GM10266 (cell line): Measurements from ENCODE around the gene BICD2.

Experiments used
- DNase-seq: peaks from one replicate; pipeline ENCODE4 v3.0.0; 2012; ENCODE audit errors: extremely low spot score
- TF ChIP-seq, protein P1 (sequence below): IDR thresholded peaks from 2 replicates; pipeline ENCODE4 v1.5.1; 2012; ENCODE audit warnings: mild to moderate bottlenecking, low read depth; ENCODE audit not compliant: control insufficient read depth, insufficient read depth; ENCODE audit errors: missing control alignments

Gene BICD2

DNA sequence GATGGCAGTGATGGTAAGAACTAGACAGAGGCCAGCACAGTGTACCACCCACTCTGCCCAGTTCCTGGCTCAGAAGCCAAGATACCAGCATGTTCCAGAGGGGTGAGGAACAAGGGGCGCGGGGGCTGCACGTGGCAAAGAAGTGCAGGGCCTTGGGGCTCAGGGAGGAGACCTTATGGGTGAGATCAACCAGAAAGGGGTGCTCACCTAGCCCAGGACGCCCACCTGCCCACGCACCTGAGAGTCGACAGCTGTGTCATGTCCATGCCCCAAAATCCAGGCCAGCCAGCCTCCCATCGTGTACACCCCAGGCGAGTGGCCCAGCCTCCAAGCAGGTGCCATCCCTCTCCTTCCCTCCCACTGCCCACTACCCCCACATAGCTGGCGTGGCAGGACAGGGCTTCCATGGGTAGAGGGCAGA lies 34.9 kb downstream of the BICD2 start:
- no peak for DNase-seq
- TF ChIP-seq, protein P1, sequence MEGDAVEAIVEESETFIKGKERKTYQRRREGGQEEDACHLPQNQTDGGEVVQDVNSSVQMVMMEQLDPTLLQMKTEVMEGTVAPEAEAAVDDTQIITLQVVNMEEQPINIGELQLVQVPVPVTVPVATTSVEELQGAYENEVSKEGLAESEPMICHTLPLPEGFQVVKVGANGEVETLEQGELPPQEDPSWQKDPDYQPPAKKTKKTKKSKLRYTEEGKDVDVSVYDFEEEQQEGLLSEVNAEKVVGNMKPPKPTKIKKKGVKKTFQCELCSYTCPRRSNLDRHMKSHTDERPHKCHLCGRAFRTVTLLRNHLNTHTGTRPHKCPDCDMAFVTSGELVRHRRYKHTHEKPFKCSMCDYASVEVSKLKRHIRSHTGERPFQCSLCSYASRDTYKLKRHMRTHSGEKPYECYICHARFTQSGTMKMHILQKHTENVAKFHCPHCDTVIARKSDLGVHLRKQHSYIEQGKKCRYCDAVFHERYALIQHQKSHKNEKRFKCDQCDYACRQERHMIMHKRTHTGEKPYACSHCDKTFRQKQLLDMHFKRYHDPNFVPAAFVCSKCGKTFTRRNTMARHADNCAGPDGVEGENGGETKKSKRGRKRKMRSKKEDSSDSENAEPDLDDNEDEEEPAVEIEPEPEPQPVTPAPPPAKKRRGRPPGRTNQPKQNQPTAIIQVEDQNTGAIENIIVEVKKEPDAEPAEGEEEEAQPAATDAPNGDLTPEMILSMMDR: no peak

DNA sequence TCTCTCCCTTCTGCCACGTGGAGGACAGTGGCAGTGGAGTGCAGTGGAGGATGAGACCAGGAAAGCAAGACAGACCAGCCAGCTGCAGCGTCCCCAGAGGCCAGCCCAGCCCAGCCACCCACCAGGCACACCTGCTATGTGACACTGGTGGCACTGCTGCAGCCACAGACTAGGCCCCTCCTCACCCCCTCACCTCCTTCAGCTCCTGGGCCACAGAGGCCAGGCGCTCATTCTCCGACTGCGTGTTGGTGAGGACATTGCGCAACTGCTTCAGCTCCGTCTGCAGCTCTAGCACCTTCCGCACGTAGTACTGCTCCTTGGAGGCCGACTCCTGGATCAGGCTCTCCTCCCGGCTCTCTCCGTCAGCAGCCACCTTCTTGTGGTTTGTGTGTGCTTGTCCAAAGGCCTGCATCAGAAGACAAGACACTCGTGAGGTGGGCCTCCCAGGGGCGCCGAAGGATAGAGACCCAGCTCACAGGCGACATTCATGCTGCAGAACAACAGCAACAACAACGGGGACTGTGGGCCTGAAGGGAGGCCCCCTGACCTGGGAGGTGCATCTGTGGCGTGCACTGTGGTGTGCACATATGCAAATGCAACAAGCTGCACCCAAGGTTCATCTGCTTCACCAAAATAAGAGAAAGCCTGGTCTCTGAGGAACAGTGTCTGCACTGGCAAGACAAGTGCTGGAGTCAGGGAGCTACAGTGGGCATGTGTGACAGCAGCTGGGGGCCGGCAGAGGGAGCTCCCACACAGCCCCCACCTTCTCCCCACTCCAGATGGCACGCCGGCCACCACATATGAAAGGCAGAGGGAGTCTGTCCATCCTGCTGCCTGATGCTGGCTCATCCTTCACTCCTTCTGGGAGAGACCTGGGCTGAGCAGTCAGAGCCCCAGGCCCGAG lies 35.5 kb downstream of the BICD2 start:
- TF ChIP-seq, protein P1: peak; percentile 63
- peak; percentile 69 for DNase-seq

DNA sequence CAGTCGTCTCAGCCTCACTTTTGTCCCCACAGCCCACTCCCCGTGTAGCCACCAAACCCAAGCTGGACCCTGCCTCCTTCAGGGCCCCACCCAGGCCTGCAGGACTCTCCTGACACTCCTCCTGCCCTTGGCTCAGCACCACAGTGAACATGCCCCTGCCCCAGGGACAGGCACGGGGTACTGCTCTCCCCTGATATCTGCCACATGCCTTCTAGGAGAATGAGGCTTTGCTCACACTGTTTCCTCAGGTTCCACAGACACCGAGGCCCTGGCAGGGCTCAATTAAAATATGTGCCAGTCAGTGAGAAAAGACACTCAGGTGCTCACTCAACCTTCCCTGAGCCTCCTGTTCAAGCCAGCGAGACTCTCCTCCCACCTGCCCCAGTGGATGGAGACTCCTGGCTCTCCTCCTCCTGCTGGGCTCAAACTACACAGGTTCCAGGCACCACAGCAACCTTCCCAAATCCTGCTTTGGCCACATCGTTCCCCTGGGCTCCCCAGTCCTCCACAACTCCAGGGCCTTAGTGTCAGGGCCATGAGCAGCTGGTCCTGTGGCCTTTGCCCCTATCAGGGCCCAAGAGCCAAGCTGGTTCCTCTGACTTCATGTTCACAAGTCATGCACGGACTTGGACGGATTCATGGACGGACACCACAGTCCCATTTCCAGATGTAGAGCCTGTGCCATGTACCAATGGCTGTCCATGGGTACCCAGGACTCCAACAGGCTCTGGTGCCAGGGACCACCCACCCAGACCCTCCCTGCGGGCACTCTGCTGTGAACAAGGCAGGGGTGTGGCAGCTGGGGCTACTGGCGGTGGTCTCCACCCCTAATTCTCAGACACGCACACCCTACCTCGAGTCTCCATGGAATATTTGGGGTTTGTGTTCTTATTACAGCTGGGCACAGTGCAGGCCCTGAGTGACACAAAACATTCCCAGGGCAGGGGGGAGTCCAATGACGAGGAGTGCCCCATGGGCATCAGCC lies 36.6 kb downstream of the BICD2 start:
- no peak for DNase-seq
- TF ChIP-seq, protein P1: no peak

DNA sequence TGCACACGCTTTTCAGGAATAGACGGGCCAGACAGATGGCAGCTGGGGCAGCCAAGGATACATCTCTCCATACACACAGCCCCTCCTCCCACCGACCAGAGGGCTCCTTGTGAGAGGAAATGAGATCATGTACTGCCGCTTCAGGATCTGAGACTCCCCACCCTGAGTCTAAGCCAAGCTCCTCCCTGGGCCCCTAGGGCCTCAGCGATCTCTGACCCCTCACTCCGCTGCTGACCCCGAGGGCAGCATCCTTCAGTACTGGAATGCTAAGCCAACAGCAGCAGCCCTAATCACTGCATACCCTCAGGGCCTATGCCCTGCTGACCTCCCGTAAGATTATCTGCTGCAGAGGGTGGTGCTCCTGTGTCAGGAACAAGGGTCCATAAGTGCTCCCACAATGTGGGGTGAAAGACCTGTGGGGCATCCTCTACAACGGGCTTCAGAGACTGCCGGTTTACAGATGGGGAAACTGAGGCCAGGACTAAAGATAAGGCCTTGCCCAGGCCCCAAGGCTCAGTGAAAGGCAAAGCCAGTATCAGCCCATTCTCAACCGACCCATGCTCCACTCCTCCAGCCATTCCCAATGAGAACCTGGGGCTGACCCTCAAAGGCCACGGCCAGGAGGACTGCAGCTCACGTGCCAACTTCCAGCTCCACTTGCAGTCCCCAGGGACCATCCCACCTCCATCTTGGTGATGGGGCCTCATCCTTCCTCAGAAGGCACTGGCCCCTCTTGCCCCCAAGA lies 37.5 kb downstream of the BICD2 start:
- TF ChIP-seq, protein P1: no peak
- DNase-seq: no peak

DNA sequence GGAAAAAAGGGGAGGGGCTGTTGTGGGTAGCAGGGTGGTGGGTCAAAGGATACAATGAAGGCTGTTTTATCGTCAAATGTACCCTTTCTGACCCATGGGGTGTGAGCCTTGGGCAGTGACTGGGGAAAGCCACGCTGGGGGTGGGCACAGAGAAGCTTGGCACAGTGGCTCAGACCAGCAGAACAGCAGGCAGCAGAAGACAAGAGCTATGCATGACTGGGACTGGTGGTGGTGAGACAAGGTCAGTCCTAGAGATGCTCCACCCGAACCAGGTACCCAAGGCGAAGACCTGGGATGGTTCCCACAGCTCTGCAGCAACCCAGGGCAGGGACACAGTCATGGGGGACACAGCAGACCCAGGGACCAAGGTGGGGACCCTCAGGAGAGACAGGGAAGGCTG lies 38.3 kb downstream of the BICD2 start:
- DNase-seq: no peak
- TF ChIP-seq, protein P1: no peak

DNA sequence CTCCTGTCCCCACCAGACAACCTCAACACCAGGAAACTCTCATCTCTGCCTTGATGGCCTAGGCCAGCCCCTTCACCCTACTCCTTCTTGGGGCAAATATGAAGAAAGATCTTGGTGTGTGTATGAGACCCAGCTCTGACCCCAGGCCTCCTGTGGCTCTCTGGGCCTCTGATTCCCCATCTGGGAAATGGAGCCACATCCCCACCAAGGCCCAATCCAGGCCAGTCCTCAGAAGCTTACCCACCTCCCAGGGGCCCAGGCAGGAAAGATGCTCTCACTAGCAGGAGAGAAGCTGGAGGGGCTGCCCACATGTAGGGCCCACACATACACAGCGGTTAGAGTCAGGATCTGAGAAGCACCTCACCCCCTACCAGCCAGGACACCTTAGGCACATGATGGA lies 38.9 kb downstream of the BICD2 start:
- TF ChIP-seq, protein P1: no peak

More for the DNA sequence above, 38.9 kb downstream of the BICD2 start:
- DNase-seq: no peak
